Fibroblast of villous mesenchyme (primary cell): ENCODE measurements around the gene CYTH4. TPM values are rescaled to one million over a fixed set of nuclear protein-coding genes. Genes with fewer than 3 reads are reported as not detected.

ENCODE experiments used
- DNase-seq: peaks from one replicate; pipeline ENCODE4 v3.0.0-alpha.2; 2010; ENCODE audit warnings: low read depth
- H3K4me3 ChIP-seq: 2 replicates; pipeline ENCODE4 v1.5.1; 2011; ENCODE audit warnings: low read depth, mild to moderate bottlenecking, low read length
- total RNA-seq: library from RNA; depleted of rRNA; stranded (reverse); fragments of >200 nt; gene quantifications from 2 replicates; pipeline ENCODE4 v1.2.3, GENCODE V29; 2012
- TF ChIP-seq, protein P1 (sequence below): IDR thresholded peaks from 2 replicates; pipeline ENCODE4 v1.5.1; 2012; ENCODE audit warnings: low read depth, mild to moderate bottlenecking, low read length; ENCODE audit not compliant: insufficient read depth

CYTH4 gene
- total RNA-seq, 1 donor, result under 0.01 TPM

GRCh38 chr22:37274380-37274862, 7.9 kb upstream of the CYTH4 start:
- DNase-seq, result no peak
- no peak overlapping the region for H3K4me3 ChIP-seq
- TF ChIP-seq, protein P1, sequence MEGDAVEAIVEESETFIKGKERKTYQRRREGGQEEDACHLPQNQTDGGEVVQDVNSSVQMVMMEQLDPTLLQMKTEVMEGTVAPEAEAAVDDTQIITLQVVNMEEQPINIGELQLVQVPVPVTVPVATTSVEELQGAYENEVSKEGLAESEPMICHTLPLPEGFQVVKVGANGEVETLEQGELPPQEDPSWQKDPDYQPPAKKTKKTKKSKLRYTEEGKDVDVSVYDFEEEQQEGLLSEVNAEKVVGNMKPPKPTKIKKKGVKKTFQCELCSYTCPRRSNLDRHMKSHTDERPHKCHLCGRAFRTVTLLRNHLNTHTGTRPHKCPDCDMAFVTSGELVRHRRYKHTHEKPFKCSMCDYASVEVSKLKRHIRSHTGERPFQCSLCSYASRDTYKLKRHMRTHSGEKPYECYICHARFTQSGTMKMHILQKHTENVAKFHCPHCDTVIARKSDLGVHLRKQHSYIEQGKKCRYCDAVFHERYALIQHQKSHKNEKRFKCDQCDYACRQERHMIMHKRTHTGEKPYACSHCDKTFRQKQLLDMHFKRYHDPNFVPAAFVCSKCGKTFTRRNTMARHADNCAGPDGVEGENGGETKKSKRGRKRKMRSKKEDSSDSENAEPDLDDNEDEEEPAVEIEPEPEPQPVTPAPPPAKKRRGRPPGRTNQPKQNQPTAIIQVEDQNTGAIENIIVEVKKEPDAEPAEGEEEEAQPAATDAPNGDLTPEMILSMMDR, result no peak

GRCh38 chr22:37275134-37275533, 7.2 kb upstream of the CYTH4 start:
- H3K4me3 ChIP-seq, result no peak overlapping the region
- TF ChIP-seq, protein P1, result no peak
- DNase-seq, result no peak

DNA sequence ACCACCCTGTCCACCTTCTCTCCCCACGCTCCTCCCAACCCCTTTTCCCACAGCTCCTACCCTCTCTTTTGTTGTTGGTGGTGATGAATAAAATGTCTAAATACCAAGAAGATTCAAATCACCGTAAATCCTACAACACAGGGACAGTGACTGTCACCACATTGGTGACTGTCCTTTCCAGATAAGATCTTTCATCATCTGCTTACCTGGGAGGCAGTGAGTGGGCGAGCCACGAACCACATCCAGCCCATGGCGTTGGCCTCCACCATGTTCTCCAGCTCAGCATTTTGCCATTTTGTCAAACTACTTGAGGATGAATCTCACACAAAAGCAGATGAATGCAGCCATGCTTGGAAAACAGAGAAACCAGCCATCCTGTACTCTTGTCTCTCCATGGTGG, 6.7 kb upstream of the CYTH4 start:
- DNase-seq, result no peak
- H3K4me3 ChIP-seq, result no peak overlapping the region
- TF ChIP-seq, protein P1, result no peak

- no peak overlapping the region for H3K4me3 ChIP-seq
- TF ChIP-seq, protein P1, result no peak
- DNase-seq, result peak; percentile 29
These were observed 5.5 kb upstream of the CYTH4 start for GRCh38 chr22:37276776-37277175.

DNA sequence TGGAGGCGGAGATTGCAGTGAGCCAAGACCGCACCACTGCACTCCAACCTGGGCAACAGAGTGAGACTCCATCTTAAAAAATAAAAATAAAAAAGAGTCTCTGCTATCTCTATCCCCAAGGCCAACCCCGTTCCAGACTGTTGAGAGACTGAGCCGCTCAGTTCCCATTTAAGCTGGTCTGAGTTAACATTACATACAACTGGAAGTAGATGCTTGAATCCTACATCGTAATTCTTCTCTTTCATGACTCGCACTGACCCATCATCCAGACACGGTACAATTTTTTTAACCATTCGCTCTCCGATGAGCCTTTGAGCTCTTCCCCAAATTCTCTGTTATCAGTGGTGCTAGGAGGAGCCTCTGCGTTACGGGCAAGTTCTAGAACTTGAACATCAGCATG, 4.9 kb upstream of the CYTH4 start:
- TF ChIP-seq, protein P1, result no peak
- DNase-seq, result no peak
- no peak overlapping the region for H3K4me3 ChIP-seq

- TF ChIP-seq, protein P1, result no peak
- H3K4me3 ChIP-seq, result no peak overlapping the region
- no peak for DNase-seq
These were observed 4.0 kb upstream of the CYTH4 start for GRCh38 chr22:37278261-37278660.
